ENCODE data around the gene MSI2.

DNA sequence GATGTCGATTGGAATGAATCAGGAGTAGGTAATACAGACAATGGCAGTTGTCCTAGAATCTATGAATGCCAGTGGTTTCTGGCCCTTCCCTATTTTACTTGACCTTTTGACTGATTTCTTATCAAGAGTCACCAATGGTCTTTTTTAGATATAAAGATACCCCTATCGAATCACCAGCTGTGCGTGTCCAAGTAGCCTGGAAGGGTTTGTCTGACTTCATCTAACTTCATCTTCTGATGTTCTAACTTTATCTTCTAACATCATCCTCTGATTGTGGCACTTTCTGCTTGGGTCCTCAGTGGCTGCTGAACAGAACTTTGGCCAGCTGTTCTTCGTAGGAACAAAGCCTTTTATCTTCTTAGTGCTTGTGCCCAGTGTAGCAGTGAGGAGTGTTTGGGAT is 129.7 kb downstream of the MSI2 start:
- TF ChIP-seq, protein P1, sequence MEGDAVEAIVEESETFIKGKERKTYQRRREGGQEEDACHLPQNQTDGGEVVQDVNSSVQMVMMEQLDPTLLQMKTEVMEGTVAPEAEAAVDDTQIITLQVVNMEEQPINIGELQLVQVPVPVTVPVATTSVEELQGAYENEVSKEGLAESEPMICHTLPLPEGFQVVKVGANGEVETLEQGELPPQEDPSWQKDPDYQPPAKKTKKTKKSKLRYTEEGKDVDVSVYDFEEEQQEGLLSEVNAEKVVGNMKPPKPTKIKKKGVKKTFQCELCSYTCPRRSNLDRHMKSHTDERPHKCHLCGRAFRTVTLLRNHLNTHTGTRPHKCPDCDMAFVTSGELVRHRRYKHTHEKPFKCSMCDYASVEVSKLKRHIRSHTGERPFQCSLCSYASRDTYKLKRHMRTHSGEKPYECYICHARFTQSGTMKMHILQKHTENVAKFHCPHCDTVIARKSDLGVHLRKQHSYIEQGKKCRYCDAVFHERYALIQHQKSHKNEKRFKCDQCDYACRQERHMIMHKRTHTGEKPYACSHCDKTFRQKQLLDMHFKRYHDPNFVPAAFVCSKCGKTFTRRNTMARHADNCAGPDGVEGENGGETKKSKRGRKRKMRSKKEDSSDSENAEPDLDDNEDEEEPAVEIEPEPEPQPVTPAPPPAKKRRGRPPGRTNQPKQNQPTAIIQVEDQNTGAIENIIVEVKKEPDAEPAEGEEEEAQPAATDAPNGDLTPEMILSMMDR (IDR thresholded peaks at IDR 0.05; ENCODE audit: low read length): no peak
- no peak for TF ChIP-seq EZH2 (IDR thresholded peaks at IDR 0.05; ENCODE audit: borderline replicate concordance, low read length)
